ENCODE measurements around the gene MTRF1. TPM values are rescaled to one million over a fixed set of nuclear protein-coding genes. Genes with fewer than 3 reads are reported as not detected.

The MTRF1 gene
- total RNA-seq, 2 donors from 2014 or later = 15.0 to 15.4 TPM

DNA sequence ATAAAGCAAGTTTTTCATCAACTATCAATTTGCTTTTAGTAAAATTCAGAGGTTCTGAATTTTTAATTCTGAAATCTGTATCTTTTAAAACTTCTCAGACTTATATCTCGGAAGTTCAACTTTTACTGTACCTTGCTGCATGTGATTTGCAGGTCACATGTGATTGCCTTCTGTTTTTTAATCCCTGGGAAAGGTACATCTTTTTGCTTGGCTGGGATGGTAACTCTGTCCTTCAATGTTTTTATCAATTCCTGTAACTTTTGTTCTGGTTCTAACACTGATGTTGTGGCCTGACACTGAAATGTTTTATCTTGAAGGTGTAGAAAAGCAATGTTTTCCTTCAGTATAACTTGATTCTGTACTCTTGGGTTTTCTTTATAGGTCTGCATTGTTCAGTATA is 31.5 kb upstream of the MTRF1 start:
- no peaks in the 10 kb centered on the region for H3K36me3 ChIP-seq (ENCODE audit: control insufficient read depth, insufficient read depth, low read length)
- no peak for DNase-seq
- no peak overlapping the region for H3K27ac ChIP-seq (ENCODE audit: low read depth, low read length)
- H3K36me3 Mint-ChIP-seq (ENCODE audit: low read depth) = no peaks in the 10 kb centered on the region
- 96 to 100% methylated on average over 1 of the region's 1 CpG for WGBS, 2 experiments (ENCODE audit: insufficient coverage in 1 of 2, insufficient read length in 1 of 2)
- H3K27me3 Mint-ChIP-seq (ENCODE audit: insufficient read depth) = no peaks in the 10 kb centered on the region
- no peak overlapping the region for H3K4me3 ChIP-seq (ENCODE audit: low read length)
- TF ChIP-seq, protein P1, sequence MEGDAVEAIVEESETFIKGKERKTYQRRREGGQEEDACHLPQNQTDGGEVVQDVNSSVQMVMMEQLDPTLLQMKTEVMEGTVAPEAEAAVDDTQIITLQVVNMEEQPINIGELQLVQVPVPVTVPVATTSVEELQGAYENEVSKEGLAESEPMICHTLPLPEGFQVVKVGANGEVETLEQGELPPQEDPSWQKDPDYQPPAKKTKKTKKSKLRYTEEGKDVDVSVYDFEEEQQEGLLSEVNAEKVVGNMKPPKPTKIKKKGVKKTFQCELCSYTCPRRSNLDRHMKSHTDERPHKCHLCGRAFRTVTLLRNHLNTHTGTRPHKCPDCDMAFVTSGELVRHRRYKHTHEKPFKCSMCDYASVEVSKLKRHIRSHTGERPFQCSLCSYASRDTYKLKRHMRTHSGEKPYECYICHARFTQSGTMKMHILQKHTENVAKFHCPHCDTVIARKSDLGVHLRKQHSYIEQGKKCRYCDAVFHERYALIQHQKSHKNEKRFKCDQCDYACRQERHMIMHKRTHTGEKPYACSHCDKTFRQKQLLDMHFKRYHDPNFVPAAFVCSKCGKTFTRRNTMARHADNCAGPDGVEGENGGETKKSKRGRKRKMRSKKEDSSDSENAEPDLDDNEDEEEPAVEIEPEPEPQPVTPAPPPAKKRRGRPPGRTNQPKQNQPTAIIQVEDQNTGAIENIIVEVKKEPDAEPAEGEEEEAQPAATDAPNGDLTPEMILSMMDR (conservative IDR thresholded peaks at IDR 0.05) = no peak
- no peaks in the 10 kb centered on the region for H3K9me3 ChIP-seq (ENCODE audit: control insufficient read depth, low read length)
- no peak overlapping the region for H3K27ac Mint-ChIP-seq
- no peaks in the 10 kb centered on the region for H3K4me1 Mint-ChIP-seq
- H3K4me1 ChIP-seq (ENCODE audit: control insufficient read depth, insufficient read depth, low read length) = no peaks in the 10 kb centered on the region
- H3K4me3 Mint-ChIP-seq = no peak overlapping the region
- H3K9me3 Mint-ChIP-seq = peaks cover 5% of the 10 kb centered on the region
- no peaks in the 10 kb centered on the region for H3K27me3 ChIP-seq (ENCODE audit: control insufficient read depth, insufficient read depth, low read length, poor library complexity, severe bottlenecking)
- H3K9ac ChIP-seq (ENCODE audit: extremely low read depth, low read length, poor library complexity, severe bottlenecking) = no peak overlapping the region

- Mint-ChIP-seq H3K27me3 (ENCODE audit: insufficient read depth) (no peaks in the 10 kb centered on the region), H3K27ac (no peak overlapping the region), H3K36me3 (ENCODE audit: low read depth) (no peaks in the 10 kb centered on the region), H3K9me3 (peaks cover 5% of the 10 kb centered on the region), H3K4me1 (no peaks in the 10 kb centered on the region), H3K4me3 (no peak overlapping the region)
- no peak for DNase-seq
- TF ChIP-seq, protein P1 (conservative IDR thresholded peaks at IDR 0.05) = no peak
- Histone ChIP-seq H3K4me3 (ENCODE audit: low read length) (no peak overlapping the region), H3K36me3 (ENCODE audit: control insufficient read depth, insufficient read depth, low read length) (no peaks in the 10 kb centered on the region), H3K9me3 (ENCODE audit: control insufficient read depth, low read length) (no peaks in the 10 kb centered on the region), H3K4me1 (ENCODE audit: control insufficient read depth, insufficient read depth, low read length) (no peaks in the 10 kb centered on the region), H3K27ac (ENCODE audit: low read depth, low read length) (no peak overlapping the region), H3K9ac (ENCODE audit: extremely low read depth, low read length, poor library complexity, severe bottlenecking) (no peak overlapping the region), H3K27me3 (ENCODE audit: control insufficient read depth, insufficient read depth, low read length, poor library complexity, severe bottlenecking) (no peaks in the 10 kb centered on the region)
- WGBS, 2 experiments (ENCODE audit: insufficient coverage in 1 of 2, insufficient read length in 1 of 2) = no CpG with 5 or more reads among the region's 1 CpG
Observed at GRCh38 chr13:41293272-41293671, 29.9 kb upstream of the MTRF1 start.

DNA sequence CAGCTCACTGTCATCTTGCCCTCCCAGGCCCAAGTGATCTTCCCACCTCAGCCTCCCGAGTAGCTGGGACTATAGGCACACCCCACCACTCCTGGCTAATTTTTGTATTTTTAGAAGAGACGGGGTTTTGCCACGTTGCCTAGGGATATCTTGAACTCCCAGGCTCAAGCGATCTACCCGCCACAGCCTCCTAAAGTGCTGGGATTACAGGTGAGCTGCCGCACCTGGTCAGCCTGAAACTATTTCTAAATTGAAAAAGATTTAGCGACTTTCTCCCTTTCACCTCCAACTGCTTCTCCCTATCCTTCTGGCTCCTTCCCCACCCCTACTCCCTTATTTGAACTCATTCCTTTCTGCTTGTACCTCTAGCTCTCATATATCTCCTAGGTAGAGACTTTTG is 27.9 kb upstream of the MTRF1 start:
- H3K27ac Mint-ChIP-seq = no peak overlapping the region
- 93 to 95% methylated on average over 7 of the region's 7 CpGs for WGBS, 2 experiments (ENCODE audit: insufficient coverage in 1 of 2, insufficient read length in 1 of 2)
- no peak overlapping the region for H3K4me3 Mint-ChIP-seq
- no peaks in the 10 kb centered on the region for H3K36me3 Mint-ChIP-seq (ENCODE audit: low read depth)
- no peak for DNase-seq
- Histone ChIP-seq H3K4me1 (ENCODE audit: control insufficient read depth, insufficient read depth, low read length) (no peaks in the 10 kb centered on the region), H3K9me3 (ENCODE audit: control insufficient read depth, low read length) (no peaks in the 10 kb centered on the region), H3K4me3 (ENCODE audit: low read length) (no peak overlapping the region), H3K36me3 (ENCODE audit: control insufficient read depth, insufficient read depth, low read length) (no peaks in the 10 kb centered on the region), H3K9ac (ENCODE audit: extremely low read depth, low read length, poor library complexity, severe bottlenecking) (no peak overlapping the region), H3K27me3 (ENCODE audit: control insufficient read depth, insufficient read depth, low read length, poor library complexity, severe bottlenecking) (no peaks in the 10 kb centered on the region), H3K27ac (ENCODE audit: low read depth, low read length) (no peak overlapping the region)
- TF ChIP-seq, protein P1 (conservative IDR thresholded peaks at IDR 0.05) = no peak
- peaks cover 5% of the 10 kb centered on the region for H3K9me3 Mint-ChIP-seq
- H3K4me1 Mint-ChIP-seq = peaks cover 7% of the 10 kb centered on the region
- H3K27me3 Mint-ChIP-seq (ENCODE audit: insufficient read depth) = no peaks in the 10 kb centered on the region
